T47D (cell line): ENCODE results near the gene FGF18.
"Not testable (repeated sequence)": the region's sequence is repeated elsewhere in the genome, so short reads cannot be mapped to it uniquely, and the experiment has no call there.

ENCODE experiments used
- DNase-seq, 2 experiments: peaks; one replicate each; pipeline versions ENCODE4 v3.0.0 to v3.0.0-alpha.2; 2011 to 2012; ENCODE audit warnings: low read depth in 1 of 2, low spot score in 1 of 2
- JUND ChIP-seq: IDR thresholded peaks from 2 replicates; pipeline ENCODE4 v1.6.1; 2012; ENCODE audit warnings: low read depth
- in situ Hi-C: cut with HindIII; loops from 2 replicates; pipeline ENCODE4 v1.10.0; 2016; ENCODE audit warnings: low sequenced_read_pairs, low pct_unique_long_range_greater_than_20kb

FGF18 gene, protein sequence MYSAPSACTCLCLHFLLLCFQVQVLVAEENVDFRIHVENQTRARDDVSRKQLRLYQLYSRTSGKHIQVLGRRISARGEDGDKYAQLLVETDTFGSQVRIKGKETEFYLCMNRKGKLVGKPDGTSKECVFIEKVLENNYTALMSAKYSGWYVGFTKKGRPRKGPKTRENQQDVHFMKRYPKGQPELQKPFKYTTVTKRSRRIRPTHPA

DNA sequence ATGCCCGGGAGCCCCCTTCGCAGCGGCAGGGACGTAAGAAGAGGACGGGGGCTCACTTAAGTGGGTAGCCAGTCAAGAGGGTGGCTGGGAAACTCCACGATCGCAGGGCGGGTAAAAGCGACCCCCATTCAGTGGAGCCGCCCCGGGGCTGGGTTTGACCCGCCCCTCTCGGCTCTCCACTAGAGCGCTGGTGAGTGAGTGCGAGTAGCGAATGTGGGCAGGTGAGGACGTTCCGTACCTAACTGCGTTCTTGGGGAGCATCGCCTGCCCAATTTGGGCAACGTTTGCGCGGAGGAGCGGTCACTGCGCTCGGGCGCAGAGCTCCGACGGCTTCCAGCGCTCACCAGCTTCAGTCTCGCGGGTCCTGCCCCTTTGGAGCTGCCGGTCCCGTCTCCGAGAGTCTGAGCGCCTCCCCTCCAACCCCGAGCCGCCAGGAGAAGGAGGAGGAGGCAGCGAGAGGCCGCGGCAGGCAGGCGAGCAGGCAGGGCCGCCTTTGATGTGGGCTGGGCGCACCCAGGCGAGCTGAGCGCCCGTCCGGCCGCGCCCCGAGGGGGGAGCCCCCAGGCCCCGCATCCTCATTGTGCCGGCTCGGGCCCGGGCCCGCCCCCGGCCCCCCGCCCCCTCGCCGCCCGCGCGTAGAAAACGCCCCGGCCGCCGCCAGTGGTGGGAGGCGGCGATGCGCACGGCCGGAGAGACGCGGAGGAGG is at the start of gene FGF18:
Gene FGF18 (plus strand): TSS at position 666 of the 706 bp plus-strand sequence. CDS start 553 bp downstream, outside the sequence.
- TF ChIP-seq JUND: no peak
- DNase-seq: peak; percentile 65 to 70
- in situ Hi-C loops: no loop called here

DNA sequence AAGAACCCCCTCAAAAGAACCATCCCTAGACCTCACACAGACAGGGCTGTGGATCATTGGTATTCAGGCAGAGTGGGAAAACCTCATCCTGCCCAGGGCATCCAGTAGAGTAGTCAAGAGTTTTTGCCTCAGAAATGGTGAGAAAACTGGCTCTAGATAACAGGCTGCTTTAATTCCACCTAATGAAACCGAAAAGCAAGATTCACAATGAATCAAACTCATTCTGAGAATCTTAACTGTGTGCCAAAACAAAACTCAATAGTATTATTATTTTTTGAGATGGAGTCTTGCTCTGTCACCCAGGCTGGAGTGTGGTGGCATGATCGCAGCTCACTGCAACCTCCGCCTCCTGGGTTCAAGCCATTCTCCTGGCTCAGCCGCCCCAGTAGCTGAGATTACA is 49.5 kb upstream of the FGF18 start:
- no peak for TF ChIP-seq JUND
- DNase-seq: no peak
- in situ Hi-C loops: no loop called here

DNA sequence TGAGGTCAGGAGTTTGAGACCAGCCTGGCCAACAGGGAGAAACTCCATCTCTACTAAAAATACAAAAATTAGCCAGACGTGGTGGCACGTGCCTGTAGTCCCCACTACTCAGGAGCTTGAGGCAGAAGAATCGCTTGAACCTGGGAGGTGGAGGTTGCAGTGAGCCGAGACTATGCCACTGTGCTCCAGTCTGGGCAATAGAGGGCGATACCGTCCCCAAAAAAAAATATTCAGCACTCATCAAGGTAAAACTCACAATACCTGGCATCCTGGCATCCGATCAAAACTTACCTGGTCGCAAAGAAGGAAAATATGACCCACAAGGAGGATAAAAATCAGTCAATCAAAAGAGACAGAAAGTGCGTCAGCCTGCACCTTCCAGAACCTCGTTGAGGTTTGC is 48.6 kb upstream of the FGF18 start:
- peak in 1 of 2 experiments; percentile 57 for DNase-seq

DNA sequence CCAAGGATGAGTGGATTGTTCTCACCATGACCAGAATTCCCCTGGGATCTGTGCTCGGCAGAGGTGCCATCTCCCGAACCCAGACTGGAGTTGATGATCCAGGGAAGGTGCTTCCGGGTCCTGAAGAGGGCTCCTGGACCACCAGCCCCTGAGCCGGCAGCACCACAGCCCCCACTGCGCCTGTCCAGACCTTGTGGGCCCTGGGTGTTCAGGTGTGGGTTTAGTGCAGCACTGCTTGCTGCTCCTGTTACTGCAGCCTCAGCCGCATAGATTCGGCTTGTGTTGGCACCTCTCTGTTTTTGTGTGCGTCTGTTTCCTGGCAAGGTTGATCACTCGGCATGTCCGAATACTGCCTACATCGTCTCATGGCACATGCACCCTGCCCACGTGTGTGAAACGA is 48.1 kb upstream of the FGF18 start:
- no peak for DNase-seq
- no peak for TF ChIP-seq JUND
- in situ Hi-C loops: no loop called here

More for the DNA sequence above, 48.6 kb upstream of the FGF18 start:
- in situ Hi-C loops: not testable (repeated sequence)

DNA sequence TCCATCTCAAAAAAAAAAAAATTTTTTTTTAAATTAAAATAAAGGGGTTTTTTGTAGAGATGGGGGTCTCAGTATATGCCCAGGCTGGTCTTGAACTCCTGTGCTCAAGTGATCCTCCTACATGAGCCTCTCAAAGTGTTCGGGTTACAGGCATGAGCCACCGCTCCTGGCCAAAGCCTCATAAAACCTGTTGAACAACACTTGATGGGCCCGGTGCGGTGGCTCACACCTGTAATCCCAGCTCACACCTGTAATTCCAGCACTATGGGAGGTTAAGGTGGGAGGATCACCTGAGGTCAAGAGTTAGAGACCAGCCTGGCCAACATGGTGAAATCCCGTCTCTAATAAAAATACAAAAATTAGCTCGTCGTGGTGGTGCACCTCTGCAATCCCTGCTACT is 39.5 kb upstream of the FGF18 start:
- no peak for DNase-seq
- in situ Hi-C loops: no loop called here
- TF ChIP-seq JUND: no peak

DNA sequence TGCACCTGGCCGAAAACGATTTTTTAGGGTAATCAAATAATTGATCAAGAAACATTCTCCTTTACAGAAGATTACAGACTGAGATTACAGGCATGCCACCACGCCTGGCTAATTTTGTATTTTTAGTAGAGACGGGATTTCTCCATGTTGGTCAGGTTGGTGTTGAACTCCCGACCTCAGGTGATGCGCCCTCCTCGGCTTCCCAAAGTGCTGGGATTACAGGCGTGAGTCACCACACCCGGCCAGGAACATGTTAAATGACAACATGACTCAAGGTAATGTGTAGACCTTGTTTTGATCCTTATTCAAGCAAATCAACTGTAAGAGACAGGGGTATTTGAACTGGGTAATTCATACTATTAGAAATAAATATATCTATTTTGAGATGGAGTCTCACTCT is 35.0 kb upstream of the FGF18 start:
- DNase-seq, in situ Hi-C loops: not testable (repeated sequence)

DNA sequence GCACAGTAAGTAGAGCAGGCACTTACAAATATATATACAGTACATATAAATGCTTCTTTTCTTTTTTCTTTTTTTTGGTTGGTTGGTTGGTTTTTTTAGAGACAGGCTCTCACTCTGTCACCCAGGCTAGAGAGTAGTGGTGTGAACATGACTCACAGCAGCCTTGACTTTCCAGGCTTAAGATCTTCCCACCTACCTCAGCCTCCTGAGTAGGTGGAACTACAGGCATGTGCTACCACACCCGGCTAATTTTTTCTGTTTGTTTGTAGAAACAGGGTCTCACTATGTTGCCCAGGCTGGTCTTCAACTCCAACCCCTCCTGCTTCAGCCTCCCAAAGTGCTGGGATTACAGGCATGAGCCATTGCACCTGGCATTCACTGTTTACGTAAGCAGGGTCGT is 34.4 kb upstream of the FGF18 start:
- in situ Hi-C loops, DNase-seq: not testable (repeated sequence)

DNA sequence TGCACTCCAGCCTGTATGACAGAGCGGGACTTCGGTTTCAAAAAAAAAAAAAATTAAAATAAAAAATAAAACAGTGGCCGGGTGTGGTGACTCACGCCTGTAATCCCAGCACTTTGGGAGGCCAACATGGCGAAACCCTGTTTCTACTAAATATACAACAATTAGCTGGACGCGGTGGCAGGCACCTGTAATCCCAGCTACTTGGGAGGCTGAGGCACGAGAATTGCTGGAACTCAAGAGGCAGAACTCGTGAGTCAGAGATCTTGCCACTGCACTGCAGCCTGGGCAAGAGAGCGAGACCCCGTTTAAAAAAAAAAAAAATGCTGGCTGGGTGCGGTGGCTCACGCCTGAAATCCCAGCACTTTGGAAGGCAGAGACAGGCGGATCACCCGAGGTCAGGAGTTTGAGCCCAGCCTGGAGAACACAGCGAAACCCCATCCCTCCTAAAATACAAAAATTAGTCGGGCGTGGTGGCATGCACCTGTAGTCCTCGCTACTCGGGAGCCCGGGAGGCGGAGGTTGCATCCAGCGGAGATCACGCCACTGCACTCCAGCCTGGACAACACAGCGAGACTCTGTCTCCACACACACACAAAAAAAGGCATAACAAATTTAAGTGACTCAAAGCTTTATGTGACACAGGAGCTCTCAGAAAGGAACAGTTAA is 33.3 kb upstream of the FGF18 start:
- no peak for TF ChIP-seq JUND
- no peak for DNase-seq
- in situ Hi-C loops: no loop called here

DNA sequence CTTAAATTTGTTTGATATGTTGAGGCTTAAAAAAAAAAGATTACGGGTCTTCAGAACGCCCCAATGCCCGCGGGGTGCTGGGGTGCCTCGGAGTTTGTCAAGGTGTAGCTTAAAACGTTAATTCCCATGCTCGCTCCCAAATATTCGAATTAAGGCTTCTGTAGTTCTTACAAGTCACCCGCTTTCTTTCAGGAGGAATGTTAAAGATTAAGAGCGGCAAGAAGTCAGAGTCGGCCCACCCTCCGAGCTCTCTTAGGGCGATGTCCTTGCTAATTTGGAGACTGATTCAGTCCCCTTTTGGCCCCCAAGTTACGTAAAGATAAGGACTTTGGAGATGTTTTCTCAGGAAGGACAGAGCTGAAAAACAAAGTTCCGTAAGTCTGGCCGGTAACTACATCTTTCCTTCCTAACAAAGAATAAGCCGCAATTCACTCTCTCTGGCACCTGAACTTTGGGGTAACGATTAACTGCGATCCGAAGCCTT is 32.5 kb upstream of the FGF18 start:
- in situ Hi-C loops: no loop called here
- peak in 1 of 2 experiments; percentile 26 for DNase-seq
- no peak for TF ChIP-seq JUND

DNA sequence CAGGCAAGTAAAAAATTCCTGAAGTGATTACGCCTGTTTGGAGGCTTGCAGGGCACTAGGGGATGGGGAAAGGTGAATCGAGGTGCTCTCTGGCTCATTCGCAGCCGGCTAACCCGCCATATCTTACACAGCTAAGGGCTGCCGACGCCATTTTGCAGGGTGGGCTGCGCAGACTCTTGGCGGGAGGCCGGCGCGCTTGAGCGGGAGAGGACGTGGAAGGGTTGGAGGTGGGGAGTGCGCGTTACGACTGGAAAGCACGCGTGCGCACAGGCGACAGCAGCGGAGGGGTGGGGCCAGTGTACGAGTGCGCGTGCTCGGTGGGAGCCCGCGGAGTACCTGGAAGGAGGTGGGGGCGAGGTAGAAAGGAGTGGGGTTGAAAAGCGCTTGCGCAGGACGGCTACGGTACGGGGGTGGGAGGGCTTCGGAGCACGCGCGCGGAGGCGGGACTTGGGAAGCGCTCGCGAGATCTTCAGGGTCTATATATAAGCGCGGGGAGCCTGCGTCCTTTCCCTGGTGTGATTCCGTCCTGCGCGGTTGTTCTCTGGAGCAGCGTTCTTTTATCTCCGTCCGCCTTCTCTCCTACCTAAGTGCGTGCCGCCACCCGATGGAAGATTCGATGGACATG is 32.0 kb upstream of the FGF18 start, which contains the start of gene NPM1:
Gene NPM1 (plus strand): TSS at position 505 of the 625 bp plus-strand sequence. CDS start 100 bp downstream, at position 605.
- no peak for TF ChIP-seq JUND
- DNase-seq: peak; percentile 97 to 99
- in situ Hi-C loops: no loop called here

DNA sequence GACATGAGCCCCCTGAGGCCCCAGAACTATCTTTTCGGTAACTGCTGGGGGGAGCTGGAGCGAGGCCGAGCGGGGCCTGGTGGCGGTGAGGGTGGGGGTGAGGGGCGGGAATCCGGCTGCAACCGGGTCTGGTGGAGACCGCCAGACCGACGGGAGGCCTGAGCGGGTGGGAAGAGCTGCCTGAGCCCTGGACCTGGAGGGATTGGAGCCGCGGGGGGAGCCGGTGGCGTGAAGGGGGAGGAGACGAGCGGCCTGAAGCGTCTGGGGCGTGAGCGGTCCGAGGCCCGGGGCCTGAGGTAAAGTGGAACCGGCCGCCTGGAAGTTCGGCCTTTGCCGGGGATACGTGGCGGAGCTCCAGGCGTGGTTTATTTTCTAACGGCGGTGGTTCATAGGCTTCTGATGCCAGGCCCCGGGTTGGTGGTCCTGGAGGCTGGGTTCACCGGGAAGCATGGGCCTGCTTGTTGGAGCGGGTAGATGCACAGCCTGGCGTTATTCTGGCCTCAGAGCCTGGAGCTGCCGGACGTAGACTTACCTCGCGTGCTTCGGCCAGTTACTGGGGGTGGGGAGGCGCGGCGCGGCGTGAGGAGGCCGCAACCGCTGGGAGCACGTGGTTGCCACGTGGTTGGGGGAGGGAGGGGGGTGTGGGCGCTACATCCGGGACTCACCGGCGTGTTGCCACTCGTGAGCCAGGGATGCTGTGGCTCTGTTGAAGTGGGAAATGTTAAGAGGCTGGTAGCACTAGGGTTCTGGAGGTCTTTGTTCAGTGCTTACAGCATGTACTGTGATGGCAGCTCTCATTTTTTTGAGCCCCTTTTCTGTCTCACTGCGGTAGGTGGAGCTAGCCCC is 31.3 kb upstream of the FGF18 start:
- peak; percentile 41 to 92 for DNase-seq
- in situ Hi-C loops: no loop called here
- TF ChIP-seq JUND: no peak

DNA sequence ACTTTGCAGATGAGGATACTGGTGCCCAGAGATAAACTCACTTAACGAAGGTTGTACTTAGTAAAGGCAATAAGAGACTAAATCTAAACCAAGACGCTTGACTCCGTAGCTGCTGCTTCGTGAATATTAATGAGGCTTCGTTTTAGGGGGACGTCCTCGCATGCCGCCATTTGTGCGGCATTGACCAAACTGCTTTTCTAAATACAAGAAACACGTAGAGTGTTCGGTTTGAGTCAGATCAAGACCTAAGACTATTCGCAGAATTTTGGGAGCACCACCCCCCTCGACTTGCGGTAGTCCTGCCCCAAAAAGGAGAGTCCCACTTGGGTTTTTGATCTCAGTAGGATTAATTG is 30.7 kb upstream of the FGF18 start:
- TF ChIP-seq JUND: no peak
- in situ Hi-C loops: no loop called here
- DNase-seq: no peak
